PC-9 (cell line): Measurements from ENCODE around the gene SERINC5.

Source experiments
- CTCF ChIP-seq: fragments of 200-600 bp; sonication (generic); conservative IDR thresholded peaks from 2 replicates; pipeline ENCODE4 v1.6.1; 2017; ENCODE audit warnings: mixed run types, antibody characterized with exemption, mild to moderate bottlenecking, moderate library complexity
- EZH2 ChIP-seq: fragments of 200-600 bp; sonication (generic); IDR thresholded peaks from 2 replicates; pipeline ENCODE4 v1.8.0; 2017; ENCODE audit warnings: antibody characterized with exemption, low read depth

GRCh38 chr5:80194468-80194867 lies 61.4 kb downstream of the SERINC5 start:
- TF ChIP-seq CTCF (no peak), EZH2 (no peak)
